SK-N-MC (cell line): ENCODE results near the gene ETS2.

Source experiments
- DNase-seq: peaks from one replicate; pipeline ENCODE4 v3.0.0-alpha.2; 2011; ENCODE audit warnings: low read depth, low spot score
- H3K27ac ChIP-seq: fragments of 200-600 bp; sonication (generic); 2 replicates; pipeline ENCODE4 v1.5.1; 2016; ENCODE audit warnings: mixed run types
- H3K36me3 ChIP-seq: fragments of 200-600 bp; sonication (generic); 2 replicates; pipeline ENCODE4 v1.6.1; 2017; ENCODE audit warnings: antibody characterized with exemption, low read length, mixed read lengths; ENCODE audit not compliant: insufficient read depth
- H3K4me3 ChIP-seq: fragments of 200-600 bp; sonication (generic); 2 replicates; pipeline ENCODE4 v1.5.1; 2016
- H3K9ac ChIP-seq: fragments of 200-600 bp; sonication (generic); 2 replicates; pipeline ENCODE4 v1.8.0; 2017; ENCODE audit warnings: mixed run types, mixed read lengths; ENCODE audit not compliant: insufficient read length
- H3K9me3 ChIP-seq: fragments of 200-600 bp; sonication (generic); 2 replicates; pipeline ENCODE4 v1.6.1; 2017; ENCODE audit warnings: low read depth, mild to moderate bottlenecking, antibody characterized with exemption, low read length, moderate library complexity, mixed read lengths
- EZH2 ChIP-seq: fragments of 200-600 bp; sonication (generic); IDR thresholded peaks from one replicate; pipeline ENCODE4 v1.6.1; 2017; ENCODE audit warnings: antibody characterized with exemption
- FOXP2 ChIP-seq: optimal IDR thresholded peaks from 2 replicates; pipeline ENCODE3; 2011; ENCODE audit warnings: mild to moderate bottlenecking, moderate library complexity; ENCODE audit not compliant: insufficient read depth; ENCODE audit errors: extremely low read length, control extremely low read depth
- POLR2AphosphoS5 ChIP-seq: IDR thresholded peaks from 2 replicates; pipeline ENCODE4 v1.6.1; 2012; ENCODE audit warnings: mild to moderate bottlenecking, low read depth, low read length, borderline replicate concordance

The ETS2 gene

GRCh38 chr21:38859852-38860251 is 54.1 kb downstream of the ETS2 start:
- Histone ChIP-seq H3K4me3 (no peak overlapping the region), H3K36me3 (no peaks in the 10 kb centered on the region), H3K27ac (no peak overlapping the region), H3K9ac (no peak overlapping the region), H3K9me3 (no peaks in the 10 kb centered on the region)
- TF ChIP-seq POLR2AphosphoS5 (no peak), FOXP2 (no peak), EZH2 (no peak)
- DNase-seq: no peak

- H3K9ac ChIP-seq: no peak overlapping the region
- no peaks in the 10 kb centered on the region for H3K36me3 ChIP-seq
- TF ChIP-seq POLR2AphosphoS5 (no peak), EZH2 (no peak), FOXP2 (no peak)
- no peak overlapping the region for H3K4me3 ChIP-seq
- no peak overlapping the region for H3K27ac ChIP-seq
- no peaks in the 10 kb centered on the region for H3K9me3 ChIP-seq
- DNase-seq: no peak
Measured at GRCh38 chr21:38861056-38861455, 55.3 kb downstream of the ETS2 start.

GRCh38 chr21:38861989-38862683 is 56.4 kb downstream of the ETS2 start:
- no peak overlapping the region for H3K27ac ChIP-seq
- no peak overlapping the region for H3K9ac ChIP-seq
- no peak for DNase-seq
- TF ChIP-seq FOXP2 (no peak), POLR2AphosphoS5 (no peak), EZH2 (no peak)
- H3K36me3 ChIP-seq: no peaks in the 10 kb centered on the region
- H3K9me3 ChIP-seq: no peaks in the 10 kb centered on the region
- no peak overlapping the region for H3K4me3 ChIP-seq

GRCh38 chr21:38863291-38863690 is 57.6 kb downstream of the ETS2 start:
- H3K4me3 ChIP-seq: no peak overlapping the region
- TF ChIP-seq POLR2AphosphoS5 (no peak), EZH2 (no peak), FOXP2 (no peak)
- no peak overlapping the region for H3K27ac ChIP-seq
- H3K9me3 ChIP-seq: no peaks in the 10 kb centered on the region
- no peaks in the 10 kb centered on the region for H3K36me3 ChIP-seq
- H3K9ac ChIP-seq: no peak overlapping the region
- no peak for DNase-seq

- Histone ChIP-seq H3K36me3 (no peaks in the 10 kb centered on the region), H3K9ac (no peak overlapping the region)
- no peak for TF ChIP-seq POLR2AphosphoS5
- no peak for TF ChIP-seq FOXP2
- TF ChIP-seq EZH2: no peak
Measured at GRCh38 chr21:38863843-38864363, 58.2 kb downstream of the ETS2 start.

GRCh38 chr21:38864964-38865363 is 59.2 kb downstream of the ETS2 start:
- Histone ChIP-seq H3K27ac (no peak overlapping the region), H3K9ac (no peak overlapping the region), H3K9me3 (no peaks in the 10 kb centered on the region), H3K36me3 (no peaks in the 10 kb centered on the region), H3K4me3 (no peak overlapping the region)
- no peak for TF ChIP-seq EZH2
- no peak for TF ChIP-seq FOXP2
- TF ChIP-seq POLR2AphosphoS5: no peak
- no peak for DNase-seq

More at GRCh38 chr21:38863843-38864363, 58.2 kb downstream of the ETS2 start:
- H3K4me3 ChIP-seq: no peak overlapping the region
- no peak for DNase-seq
- no peak overlapping the region for H3K27ac ChIP-seq
- H3K9me3 ChIP-seq: no peaks in the 10 kb centered on the region

- no peak overlapping the region for H3K9ac ChIP-seq
- no peak for TF ChIP-seq EZH2
- TF ChIP-seq POLR2AphosphoS5: no peak
- no peak for TF ChIP-seq FOXP2
- no peak overlapping the region for H3K27ac ChIP-seq
- H3K36me3 ChIP-seq: no peaks in the 10 kb centered on the region
- H3K9me3 ChIP-seq: no peaks in the 10 kb centered on the region
- DNase-seq: no peak
- no peak overlapping the region for H3K4me3 ChIP-seq
Measured at GRCh38 chr21:38869196-38869595, 63.5 kb downstream of the ETS2 start.

- no peak for DNase-seq
- TF ChIP-seq EZH2 (no peak), POLR2AphosphoS5 (no peak), FOXP2 (no peak)
- no peak overlapping the region for H3K4me3 ChIP-seq
- H3K9me3 ChIP-seq: no peaks in the 10 kb centered on the region
- no peak overlapping the region for H3K9ac ChIP-seq
- no peaks in the 10 kb centered on the region for H3K36me3 ChIP-seq
- H3K27ac ChIP-seq: no peak overlapping the region
Measured at GRCh38 chr21:38869946-38870345, 64.2 kb downstream of the ETS2 start.
